ENCODE data around the gene TLR8.

DNA sequence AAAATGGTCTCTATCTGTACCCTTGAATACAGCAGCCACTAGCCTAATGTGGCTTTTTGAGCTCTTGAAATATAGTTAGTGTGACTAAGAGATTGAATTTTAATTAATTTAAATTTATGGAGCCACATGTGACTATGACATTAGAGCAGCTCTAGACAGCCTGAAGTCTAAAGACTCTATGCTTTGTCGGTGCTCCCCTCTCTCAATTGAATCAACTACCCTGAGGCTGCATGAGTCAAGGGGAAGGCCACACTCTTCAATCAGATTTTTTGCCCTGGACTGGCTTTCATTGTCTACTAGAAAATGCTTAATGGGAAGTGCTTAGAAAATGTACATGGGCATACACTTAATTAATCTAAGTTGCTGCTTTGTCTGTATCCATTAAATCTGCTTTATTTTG, 27.9 kb upstream of the TLR8 start:
- no peak for TF ChIP-seq POLR2A (IDR thresholded peaks at IDR 0.05)
- TF ChIP-seq, protein P1, sequence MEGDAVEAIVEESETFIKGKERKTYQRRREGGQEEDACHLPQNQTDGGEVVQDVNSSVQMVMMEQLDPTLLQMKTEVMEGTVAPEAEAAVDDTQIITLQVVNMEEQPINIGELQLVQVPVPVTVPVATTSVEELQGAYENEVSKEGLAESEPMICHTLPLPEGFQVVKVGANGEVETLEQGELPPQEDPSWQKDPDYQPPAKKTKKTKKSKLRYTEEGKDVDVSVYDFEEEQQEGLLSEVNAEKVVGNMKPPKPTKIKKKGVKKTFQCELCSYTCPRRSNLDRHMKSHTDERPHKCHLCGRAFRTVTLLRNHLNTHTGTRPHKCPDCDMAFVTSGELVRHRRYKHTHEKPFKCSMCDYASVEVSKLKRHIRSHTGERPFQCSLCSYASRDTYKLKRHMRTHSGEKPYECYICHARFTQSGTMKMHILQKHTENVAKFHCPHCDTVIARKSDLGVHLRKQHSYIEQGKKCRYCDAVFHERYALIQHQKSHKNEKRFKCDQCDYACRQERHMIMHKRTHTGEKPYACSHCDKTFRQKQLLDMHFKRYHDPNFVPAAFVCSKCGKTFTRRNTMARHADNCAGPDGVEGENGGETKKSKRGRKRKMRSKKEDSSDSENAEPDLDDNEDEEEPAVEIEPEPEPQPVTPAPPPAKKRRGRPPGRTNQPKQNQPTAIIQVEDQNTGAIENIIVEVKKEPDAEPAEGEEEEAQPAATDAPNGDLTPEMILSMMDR (IDR thresholded peaks at IDR 0.05 in 4 of 5, conservative IDR thresholded peaks at IDR 0.05 in 1 of 5) = no peak
